NCI-H526 (cell line): ENCODE data around the gene ZNF319.

Source experiments
- DNase-seq, 2 experiments: peaks; one replicate each; lab custom pipeline; 2025; lab: John Stamatoyannopoulos, UW

Gene ZNF319

GRCh38 chr16:57977418-57978069 is 22.9 kb downstream of the ZNF319 start:
- DNase-seq, result peak; percentile 4 to 22

DNA sequence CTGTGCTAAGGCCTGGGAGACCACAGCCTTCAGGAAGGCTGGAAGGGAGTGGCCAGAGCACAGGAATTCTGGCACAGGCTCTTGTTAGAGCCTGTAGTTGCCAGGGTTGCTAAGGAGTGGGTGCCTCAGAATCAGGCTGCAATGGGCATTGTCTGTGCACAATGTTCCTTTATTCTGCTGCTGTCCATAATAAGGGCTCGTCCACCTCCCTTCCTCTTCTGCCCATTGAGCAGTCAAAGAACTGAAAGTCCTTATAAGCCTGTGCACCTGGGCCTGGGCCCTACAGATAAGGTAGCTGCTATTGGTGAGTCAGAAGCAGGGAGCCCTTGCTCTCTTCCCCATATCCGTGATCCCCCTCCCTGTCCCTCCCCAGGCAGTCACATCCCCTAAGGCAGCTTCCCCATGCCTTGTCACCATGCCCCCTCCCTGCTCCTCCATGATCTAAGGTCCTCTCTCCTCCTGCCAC is 24.1 kb downstream of the ZNF319 start:
- no peak for DNase-seq

DNA sequence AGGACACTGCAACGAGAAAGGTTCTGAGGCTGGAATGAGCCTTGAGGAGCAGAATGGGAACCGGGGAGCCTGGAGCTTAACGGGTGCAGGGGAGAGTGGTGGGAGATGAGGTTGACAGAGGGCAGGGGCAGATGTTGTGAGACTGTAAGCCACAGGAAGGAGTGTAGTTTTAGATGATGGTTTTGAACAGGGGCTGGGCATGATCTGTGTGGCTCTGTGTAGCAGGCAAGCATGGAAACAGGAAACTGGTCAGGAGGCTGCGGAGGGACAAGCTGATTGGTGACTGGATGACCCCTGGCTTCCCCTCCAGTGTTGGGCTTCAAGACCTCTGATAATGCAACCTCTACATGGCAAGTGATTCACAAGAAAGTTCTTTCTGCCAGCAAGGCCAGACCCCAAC is 28.2 kb downstream of the ZNF319 start:
- DNase-seq, result no peak

DNA sequence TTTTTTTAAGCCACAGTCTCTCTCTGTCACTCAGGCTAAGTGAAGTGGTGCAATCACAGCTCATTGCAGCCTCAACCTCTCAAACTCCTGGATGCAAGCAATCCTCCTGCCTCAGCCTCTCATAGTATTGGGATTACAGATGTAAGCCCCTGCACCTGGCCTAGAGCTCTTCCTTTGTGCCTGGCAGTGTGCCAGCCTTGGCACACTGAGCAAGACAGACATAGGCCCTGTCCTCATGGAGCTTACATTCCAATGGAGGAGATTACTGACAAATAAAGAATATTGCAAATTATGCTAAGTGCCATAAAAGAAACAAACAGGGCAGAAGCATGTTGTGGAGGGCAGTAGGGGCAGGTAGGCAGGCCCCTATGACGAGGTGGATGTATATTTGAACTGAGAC is 28.6 kb downstream of the ZNF319 start:
- no peak for DNase-seq

DNA sequence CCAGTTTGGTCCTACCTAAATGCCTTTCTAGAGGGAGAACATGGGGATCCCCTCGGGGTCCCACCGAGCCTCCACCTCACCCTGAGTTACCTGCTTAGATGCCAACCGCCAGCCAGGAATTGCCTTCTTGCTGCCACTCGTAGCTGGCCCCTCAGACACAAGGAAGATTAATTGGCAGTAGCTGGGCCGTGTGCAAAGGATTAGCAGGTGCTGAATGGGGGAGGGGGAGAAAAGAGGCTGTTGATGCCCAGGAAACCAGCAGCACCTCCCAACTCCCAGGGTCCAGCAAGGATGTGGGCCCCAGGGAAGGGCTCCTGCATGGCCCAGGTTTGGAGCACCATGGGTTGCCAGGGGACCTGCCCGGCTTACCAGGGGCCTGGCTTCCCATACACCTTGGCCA is 29.5 kb downstream of the ZNF319 start, which contains the start of gene CNGB1:
Gene CNGB1 (minus strand): TSS at position 159 of the 400 bp plus-strand sequence. CDS start 3,842 bp downstream, outside the sequence.
- DNase-seq, result peak; percentile 4

DNA sequence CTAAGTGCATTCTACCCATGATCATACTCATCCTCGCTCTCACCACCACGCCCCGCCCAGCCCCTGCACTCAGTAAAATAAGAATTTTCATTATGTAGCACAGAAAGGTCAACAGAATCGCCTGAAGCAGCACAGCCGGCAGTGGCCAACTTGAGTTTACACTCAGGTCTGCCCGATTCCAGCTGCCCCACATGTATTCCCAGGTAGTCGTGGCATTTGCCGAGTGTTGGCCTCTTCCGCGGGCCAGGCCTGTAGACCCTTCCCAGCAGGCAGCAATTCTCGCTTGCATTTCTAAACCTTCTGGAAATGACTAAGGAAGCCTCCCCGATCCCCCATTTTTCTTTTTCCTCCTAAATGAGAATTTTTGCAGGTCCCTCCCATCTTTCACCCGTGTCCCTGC is 30.2 kb downstream of the ZNF319 start:
- no peak for DNase-seq

DNA sequence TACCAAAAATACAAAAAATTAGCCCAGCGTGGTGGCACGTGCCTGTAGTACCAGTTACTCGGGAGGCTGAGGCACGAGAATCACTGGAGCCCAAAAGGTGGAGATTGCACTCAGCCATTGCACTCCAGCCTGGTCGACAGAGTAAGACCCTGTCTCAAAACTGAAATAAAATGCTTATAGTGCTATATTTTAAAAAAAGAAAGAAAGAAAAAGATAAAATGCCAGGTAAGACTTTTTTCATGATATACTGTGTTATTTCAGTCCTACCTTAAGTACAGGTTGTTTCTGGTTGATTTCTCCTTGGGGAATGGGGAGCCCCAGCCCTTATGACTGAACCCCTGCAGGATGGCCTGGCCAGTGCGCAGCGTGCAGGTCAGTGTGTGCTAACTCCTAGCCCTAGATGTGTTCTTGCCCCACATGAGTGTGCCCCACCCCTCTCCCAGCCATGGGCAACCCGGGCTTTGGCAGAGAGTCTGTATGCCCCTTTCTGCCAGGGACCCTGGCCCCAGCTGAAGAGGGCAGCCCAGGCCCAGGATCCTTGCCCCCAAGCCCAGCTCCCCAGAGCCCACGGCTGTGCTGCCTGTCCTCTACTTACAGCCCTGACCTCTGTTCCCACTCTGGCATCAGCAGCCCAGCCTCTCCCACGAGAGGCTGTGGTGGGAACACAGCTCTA is 30.9 kb downstream of the ZNF319 start:
- no peak for DNase-seq

DNA sequence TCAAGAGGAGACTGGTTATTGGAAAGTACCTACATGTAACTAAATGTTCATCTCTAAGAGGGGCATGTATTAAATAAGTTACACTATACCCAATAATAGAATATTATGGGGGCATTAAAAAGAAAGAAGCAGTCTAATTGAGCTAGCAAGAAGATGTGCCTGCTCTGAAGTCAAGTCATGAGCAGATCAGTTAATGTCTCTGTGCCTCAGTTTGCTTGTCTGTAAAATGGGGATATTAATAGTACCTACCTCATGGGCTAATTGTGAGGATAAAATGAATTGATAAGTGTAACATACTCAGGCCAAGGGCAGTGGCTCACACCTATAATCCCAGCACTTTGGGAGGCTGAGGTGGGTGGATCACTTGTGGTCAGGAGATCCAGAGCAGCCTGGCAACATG is 32.6 kb downstream of the ZNF319 start:
- no peak for DNase-seq

GRCh38 chr16:57966986-57967385 is 33.5 kb downstream of the ZNF319 start:
- no peak for DNase-seq

- DNase-seq, result no peak
These were observed 34.2 kb downstream of the ZNF319 start for GRCh38 chr16:57966204-57966771.

DNA sequence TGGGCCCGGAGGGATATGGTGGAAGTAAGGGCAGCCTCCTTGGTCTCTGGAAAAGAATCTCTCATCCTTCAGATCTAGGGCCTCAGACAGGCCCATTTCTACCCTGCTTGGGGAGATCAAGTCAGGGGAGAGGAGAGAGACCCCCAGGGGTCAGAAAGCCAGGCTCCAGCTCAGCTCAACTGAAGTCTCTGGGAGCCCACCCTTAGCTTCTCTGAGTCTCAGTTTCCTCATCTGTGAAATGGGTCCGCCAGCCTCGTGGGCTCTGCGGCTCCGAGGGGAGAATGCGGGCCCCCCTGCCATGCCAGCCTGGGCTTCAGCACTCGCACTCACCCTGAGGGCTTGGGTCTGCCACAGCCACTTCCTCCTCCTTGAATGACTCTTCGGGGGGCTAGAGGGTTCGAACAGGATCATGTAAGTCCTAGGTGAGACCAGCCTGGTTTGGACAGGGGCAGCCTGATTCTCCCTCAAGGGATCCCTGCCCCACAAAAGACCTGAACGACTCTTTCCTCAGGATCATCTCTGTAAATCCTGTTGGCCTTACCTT is 36.2 kb downstream of the ZNF319 start:
- DNase-seq, result no peak

DNA sequence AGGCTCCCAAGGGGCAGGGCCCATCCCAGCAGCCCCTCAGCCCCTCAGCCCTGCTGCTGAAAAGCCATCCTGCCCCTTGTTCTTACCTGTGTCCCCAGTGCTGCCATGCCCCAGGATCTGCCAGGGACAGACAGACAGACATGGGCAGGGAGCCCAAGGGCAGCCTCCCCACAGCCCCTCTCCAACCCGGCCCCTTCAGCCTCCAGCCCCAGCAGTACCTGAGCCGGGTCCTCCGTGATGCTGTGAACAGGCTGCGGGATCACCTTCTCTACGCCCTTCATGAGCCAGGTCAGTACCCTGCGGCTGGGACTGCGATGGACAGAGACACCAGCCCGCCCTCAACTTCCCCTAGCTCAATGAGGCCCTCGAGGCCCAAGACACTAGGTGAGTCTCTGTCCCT is 37.7 kb downstream of the ZNF319 start:
- DNase-seq, result no peak

- no peak for DNase-seq
These were observed 38.4 kb downstream of the ZNF319 start for GRCh38 chr16:57962046-57962445.

- no peak for DNase-seq
These were observed 38.9 kb downstream of the ZNF319 start for GRCh38 chr16:57961538-57961937.

DNA sequence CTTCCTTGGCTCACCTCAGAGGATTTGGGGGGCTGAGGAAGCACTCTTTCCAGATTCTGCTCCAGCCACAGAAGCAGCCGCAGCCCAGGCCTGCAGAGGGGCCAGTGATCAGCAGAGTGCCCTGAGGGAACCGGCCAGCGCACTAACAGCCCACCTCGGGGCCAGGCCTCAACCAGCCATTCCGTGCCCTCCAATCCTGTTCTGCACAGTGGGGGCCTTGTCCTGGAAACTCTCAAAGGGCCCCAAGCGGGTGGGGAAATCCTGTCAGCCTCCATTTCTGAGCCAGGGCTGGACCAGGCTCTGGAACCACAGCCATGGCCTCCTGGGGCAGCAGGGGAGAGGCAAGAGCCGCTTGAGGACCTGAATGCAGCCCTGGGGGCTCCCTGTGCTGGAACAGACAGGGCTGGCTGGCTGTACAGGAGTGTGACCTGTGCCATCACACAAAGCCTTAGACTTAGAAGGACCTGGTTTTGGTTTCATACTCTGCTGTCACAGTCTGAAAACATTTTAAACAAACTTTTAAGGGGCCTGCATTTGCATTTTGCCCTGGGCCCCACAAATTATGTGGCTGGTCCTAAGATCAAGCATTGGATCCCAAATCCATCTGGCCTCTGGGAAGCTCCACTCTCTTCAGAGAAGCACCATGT is 39.5 kb downstream of the ZNF319 start:
- no peak for DNase-seq

- DNase-seq, result no peak
These were observed 40.2 kb downstream of the ZNF319 start for GRCh38 chr16:57960310-57960709.

GRCh38 chr16:57959804-57960203 is 40.7 kb downstream of the ZNF319 start:
- no peak for DNase-seq

DNA sequence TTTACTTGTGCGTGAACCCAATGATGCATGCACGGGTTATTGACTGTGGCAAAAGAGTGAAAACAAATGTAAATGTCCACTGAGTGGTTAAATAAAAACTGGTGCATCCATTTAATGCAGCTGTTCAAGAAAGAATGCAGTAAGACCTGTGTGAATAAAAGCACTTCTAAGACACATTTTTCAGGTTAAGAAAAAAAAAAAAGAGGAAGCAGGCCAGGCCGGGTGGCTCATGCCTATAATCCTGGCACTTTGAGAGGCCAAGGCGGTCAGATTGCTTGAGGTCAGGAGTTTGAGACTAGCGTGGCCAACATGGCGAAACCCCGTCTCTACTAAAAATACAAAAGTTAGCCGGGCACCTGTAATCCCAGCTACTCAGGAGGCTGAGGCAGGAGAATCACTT is 41.4 kb downstream of the ZNF319 start:
- no peak for DNase-seq

DNA sequence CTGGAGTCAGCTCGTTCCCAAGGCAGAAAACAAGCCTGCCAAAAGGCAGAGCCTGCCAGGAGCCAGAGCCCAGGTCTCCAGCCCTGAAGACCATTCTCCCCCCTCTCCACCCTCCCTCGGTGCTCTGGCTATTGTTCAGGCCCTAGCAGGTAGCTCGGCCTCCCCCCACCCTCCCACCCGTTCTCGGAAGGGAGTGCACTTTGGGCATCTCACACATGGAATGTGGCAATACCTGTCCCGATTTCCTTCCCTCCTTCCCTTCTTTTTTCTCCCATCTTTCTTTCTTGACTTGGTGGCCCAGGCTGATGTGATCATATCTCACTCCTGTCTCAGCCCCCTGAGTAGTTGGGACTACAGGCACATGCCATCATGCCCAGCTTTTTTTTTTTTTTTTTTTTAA is 41.9 kb downstream of the ZNF319 start:
- DNase-seq, result no peak

GRCh38 chr16:57957673-57958392 is 42.6 kb downstream of the ZNF319 start:
- no peak for DNase-seq

- no peak for DNase-seq
These were observed 43.4 kb downstream of the ZNF319 start for GRCh38 chr16:57956924-57957672.
